K562 (cell line): ENCODE data around the gene MYO1D. TPM values are rescaled to one million over a fixed set of nuclear protein-coding genes. Genes with fewer than 3 reads are reported as not detected.
A peak's percentile ranks its signal among the peaks of the same experiment; 100 is the strongest.

Source experiments
- ARID2 ChIP-seq: fragments of 450-650 bp; IDR thresholded peaks from 2 replicates; pipeline ENCODE4 v1.6.1; 2017; ENCODE audit warnings: antibody characterized with exemption, mild to moderate bottlenecking
- KAT7 ChIP-seq: sonication (generic); formaldehyde crosslinking; IDR thresholded peaks from 2 replicates; pipeline ENCODE4 v1.8.0; 2022; ENCODE audit warnings: missing genetic modification reagents, mild to moderate bottlenecking, borderline replicate concordance
- KLF1 ChIP-seq: fragments of 450-650 bp; IDR thresholded peaks from 2 replicates; pipeline ENCODE4 v1.6.1; 2016; ENCODE audit warnings: missing genetic modification characterization, missing compliant biosample characterization
- MAFK ChIP-seq: IDR thresholded peaks from 2 replicates; pipeline ENCODE4 v1.6.1; 2011; ENCODE audit warnings: low read length, improper control_type of control experiment
- NFATC3 ChIP-seq: fragments of 450-650 bp; IDR thresholded peaks from 2 replicates; pipeline ENCODE4 v1.6.1; 2017; ENCODE audit warnings: mild to moderate bottlenecking
- PHTF2 ChIP-seq: fragments of 250-450 bp; sonication (Bioruptor Pico); IDR thresholded peaks from 2 replicates; pipeline ENCODE4 v1.5.0; 2021; ENCODE audit warnings: mild to moderate bottlenecking
- POLR2AphosphoS2 ChIP-seq: IDR thresholded peaks from 2 replicates; pipeline ENCODE4 v1.6.1; 2012; ENCODE audit warnings: low read length, improper control_type of control experiment
- PPARD ChIP-seq: fragments of 250-450 bp; sonication (Bioruptor Pico); IDR thresholded peaks from 2 replicates; pipeline ENCODE4 v1.8.0; 2022; ENCODE audit warnings: inconsistent platforms, mild to moderate bottlenecking, moderate library complexity
- RBFOX2 ChIP-seq: fragments of 200-400 bp; formaldehyde crosslinking; IDR thresholded peaks from 2 replicates; pipeline ENCODE4 v1.6.1; 2017; ENCODE audit warnings: low read depth, mild to moderate bottlenecking, low read length, moderate library complexity
- TAL1 ChIP-seq: fragments of 450-650 bp; IDR thresholded peaks from 2 replicates; pipeline ENCODE4 v1.6.1; 2016; ENCODE audit warnings: mild to moderate bottlenecking
- ZNF76 ChIP-seq: fragments of 250-450 bp; sonication (Bioruptor Pico); IDR thresholded peaks from 2 replicates; pipeline ENCODE4 v1.4.0; 2020; ENCODE audit warnings: mild to moderate bottlenecking, moderate library complexity, borderline replicate concordance
- polyA plus RNA-seq, 8 experiments: library from polyadenylated mRNA; depleted of rRNA in 4 of 8; stranded (reverse) in 5 of 8; unstranded in 3 of 8; fragments of >200 nt; fragmentation: Nextera tagmentation in 2 of 8; fragmentation: Illumina TruSeq in 1 of 8; extraction: Ambion mirVana in 2 of 8; extraction: Trizol in 1 of 8; gene quantifications; 2 replicates each; pipeline versions ENCODE4 v1.2.1 to v1.2.3, GENCODE V29; 2011 to 2014; ENCODE audit warnings: inconsistent platforms in 1 of 8, missing spikeins in 1 of 8
- total RNA-seq, 7 experiments: library from RNA; depleted of rRNA in 6 of 7; stranded (reverse); fragments of >200 nt in 6 of 7; fragmentation: Illumina TruSeq in 2 of 7; extraction: Trizol in 2 of 7; gene quantifications; 2 replicates each; pipeline versions ENCODE4 v1.2.1 to v1.2.3, GENCODE V29; 2011 to 2021; ENCODE audit warnings: low replicate concordance in 1 of 7
- TF ChIP-seq, protein P1 (sequence below): fragments of 150-350 bp; IDR thresholded peaks from 2 replicates; pipeline ENCODE4 v1.6.1; 2014; ENCODE audit warnings: low read depth, mild to moderate bottlenecking, low read length, borderline replicate concordance
- TF ChIP-seq, protein P2 (sequence below), 3 experiments: IDR thresholded peaks in 2 of 3; conservative IDR thresholded peaks in 1 of 3; 2 replicates each; pipeline ENCODE4 v1.5.1; 2011 to 2012; ENCODE audit warnings: low read length in 3 of 3, mild to moderate bottlenecking in 3 of 3, control low read depth in 2 of 3, improper control_type of control experiment in 1 of 3, inconsistent platforms in 1 of 3, low read depth in 1 of 3, mixed read lengths in 1 of 3, moderate library complexity in 1 of 3; ENCODE audit not compliant: insufficient read depth in 2 of 3
- TF ChIP-seq, protein P3 (sequence below), 2 experiments: fragments of 450-650 bp in 1 of 2; sonication (generic) in 1 of 2; formaldehyde crosslinking in 1 of 2; IDR thresholded peaks in 1 of 2; conservative IDR thresholded peaks in 1 of 2; 2 replicates each; pipeline versions ENCODE4 v1.6.1 to v1.8.1; 2016 to 2023; ENCODE audit warnings: mild to moderate bottlenecking in 2 of 2, moderate library complexity in 2 of 2, inconsistent platforms in 1 of 2, missing genetic modification reagents in 1 of 2

The MYO1D gene
- total and polyA plus RNA-seq, 9 of the 15 experiments (the other 6 are each of a cell fraction or from before 2014, with no cell fraction given) = 2.1 to 71.2 (median 45.4) TPM

DNA sequence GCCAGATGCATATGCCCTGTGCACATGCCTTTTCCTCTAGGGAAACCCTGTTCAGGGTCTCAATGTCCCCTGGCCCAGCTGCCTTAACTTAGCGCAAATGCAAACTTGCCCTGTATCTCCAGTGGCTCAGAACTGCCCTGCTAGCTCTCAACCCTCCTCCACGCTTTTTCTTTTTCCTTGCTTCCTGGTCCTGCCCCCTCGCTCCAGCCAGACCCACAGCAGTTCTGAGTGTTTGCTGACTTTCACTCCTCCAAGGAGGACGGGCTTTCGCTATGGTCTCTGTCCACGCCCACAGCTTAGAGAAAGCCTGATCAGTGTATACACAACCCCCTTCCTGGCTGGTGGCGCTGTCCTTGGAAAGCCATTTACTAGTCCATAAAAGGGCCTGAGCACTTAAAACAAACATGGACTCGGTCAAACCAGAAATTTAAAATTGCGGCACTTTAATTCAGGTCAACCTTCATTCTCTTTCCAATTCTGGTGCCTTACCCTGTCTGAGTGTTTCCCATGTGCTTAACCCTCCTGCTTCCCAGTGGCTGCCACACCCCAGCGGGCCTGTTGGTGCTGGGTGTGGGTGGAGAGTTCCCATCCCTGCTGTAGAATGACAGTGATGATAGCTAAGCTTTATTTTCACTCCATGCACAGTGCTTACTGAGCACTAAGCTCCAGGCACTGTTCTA, 35.4 kb upstream of the MYO1D start (continued):
- TF ChIP-seq, protein P1, sequence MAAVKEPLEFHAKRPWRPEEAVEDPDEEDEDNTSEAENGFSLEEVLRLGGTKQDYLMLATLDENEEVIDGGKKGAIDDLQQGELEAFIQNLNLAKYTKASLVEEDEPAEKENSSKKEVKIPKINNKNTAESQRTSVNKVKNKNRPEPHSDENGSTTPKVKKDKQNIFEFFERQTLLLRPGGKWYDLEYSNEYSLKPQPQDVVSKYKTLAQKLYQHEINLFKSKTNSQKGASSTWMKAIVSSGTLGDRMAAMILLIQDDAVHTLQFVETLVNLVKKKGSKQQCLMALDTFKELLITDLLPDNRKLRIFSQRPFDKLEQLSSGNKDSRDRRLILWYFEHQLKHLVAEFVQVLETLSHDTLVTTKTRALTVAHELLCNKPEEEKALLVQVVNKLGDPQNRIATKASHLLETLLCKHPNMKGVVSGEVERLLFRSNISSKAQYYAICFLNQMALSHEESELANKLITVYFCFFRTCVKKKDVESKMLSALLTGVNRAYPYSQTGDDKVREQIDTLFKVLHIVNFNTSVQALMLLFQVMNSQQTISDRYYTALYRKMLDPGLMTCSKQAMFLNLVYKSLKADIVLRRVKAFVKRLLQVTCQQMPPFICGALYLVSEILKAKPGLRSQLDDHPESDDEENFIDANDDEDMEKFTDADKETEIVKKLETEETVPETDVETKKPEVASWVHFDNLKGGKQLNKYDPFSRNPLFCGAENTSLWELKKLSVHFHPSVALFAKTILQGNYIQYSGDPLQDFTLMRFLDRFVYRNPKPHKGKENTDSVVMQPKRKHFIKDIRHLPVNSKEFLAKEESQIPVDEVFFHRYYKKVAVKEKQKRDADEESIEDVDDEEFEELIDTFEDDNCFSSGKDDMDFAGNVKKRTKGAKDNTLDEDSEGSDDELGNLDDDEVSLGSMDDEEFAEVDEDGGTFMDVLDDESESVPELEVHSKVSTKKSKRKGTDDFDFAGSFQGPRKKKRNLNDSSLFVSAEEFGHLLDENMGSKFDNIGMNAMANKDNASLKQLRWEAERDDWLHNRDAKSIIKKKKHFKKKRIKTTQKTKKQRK = no peak
- TF ChIP-seq ARID2 = no peak
- peak; percentile 46; the same call in 1 of the 2 replicates for TF ChIP-seq RBFOX2
- TF ChIP-seq PHTF2 (CRISPR knock-in tag) = no peak
- no peak for TF ChIP-seq PPARD (CRISPR knock-in tag)
- TF ChIP-seq, protein P2, sequence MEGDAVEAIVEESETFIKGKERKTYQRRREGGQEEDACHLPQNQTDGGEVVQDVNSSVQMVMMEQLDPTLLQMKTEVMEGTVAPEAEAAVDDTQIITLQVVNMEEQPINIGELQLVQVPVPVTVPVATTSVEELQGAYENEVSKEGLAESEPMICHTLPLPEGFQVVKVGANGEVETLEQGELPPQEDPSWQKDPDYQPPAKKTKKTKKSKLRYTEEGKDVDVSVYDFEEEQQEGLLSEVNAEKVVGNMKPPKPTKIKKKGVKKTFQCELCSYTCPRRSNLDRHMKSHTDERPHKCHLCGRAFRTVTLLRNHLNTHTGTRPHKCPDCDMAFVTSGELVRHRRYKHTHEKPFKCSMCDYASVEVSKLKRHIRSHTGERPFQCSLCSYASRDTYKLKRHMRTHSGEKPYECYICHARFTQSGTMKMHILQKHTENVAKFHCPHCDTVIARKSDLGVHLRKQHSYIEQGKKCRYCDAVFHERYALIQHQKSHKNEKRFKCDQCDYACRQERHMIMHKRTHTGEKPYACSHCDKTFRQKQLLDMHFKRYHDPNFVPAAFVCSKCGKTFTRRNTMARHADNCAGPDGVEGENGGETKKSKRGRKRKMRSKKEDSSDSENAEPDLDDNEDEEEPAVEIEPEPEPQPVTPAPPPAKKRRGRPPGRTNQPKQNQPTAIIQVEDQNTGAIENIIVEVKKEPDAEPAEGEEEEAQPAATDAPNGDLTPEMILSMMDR (IDR thresholded peaks at IDR 0.05 in 2 of 3, conservative IDR thresholded peaks at IDR 0.05 in 1 of 3; ENCODE audit: insufficient read depth in 2 of 3, low read depth in 1 of 3, low read length in 3 of 3) = peak; percentile 38 to 55 (median 54)
- no peak for TF ChIP-seq POLR2AphosphoS2
- TF ChIP-seq NFATC3 = no peak
- TF ChIP-seq, protein P3, sequence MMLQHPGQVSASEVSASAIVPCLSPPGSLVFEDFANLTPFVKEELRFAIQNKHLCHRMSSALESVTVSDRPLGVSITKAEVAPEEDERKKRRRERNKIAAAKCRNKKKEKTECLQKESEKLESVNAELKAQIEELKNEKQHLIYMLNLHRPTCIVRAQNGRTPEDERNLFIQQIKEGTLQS (IDR thresholded peaks at IDR 0.05) = no peak
- TF ChIP-seq, protein P3 (CRISPR knock-in tag; conservative IDR thresholded peaks at IDR 0.05) = no peak
- TF ChIP-seq TAL1 = no peak
- no peak for TF ChIP-seq MAFK
- TF ChIP-seq KLF1 (tag) = no peak
- TF ChIP-seq KAT7 (CRISPR knock-in tag) = no peak
- no peak for TF ChIP-seq ZNF76 (CRISPR knock-in tag)
